Coronary artery (tissue), 2 donors: ENCODE measurements around the gene CRIP3.

Experiments used
- DNase-seq: peaks from one replicate; pipeline ENCODE4 v3.0.0-alpha.2; 2017; ENCODE audit warnings: low spot score
- H3K27ac ChIP-seq, 2 donors: fragments of 200-600 bp; sonication (generic); one replicate each; pipeline ENCODE4 v1.5.1; 2016 to 2019
- H3K4me3 ChIP-seq: fragments of 200-600 bp; sonication (generic); 2 replicates; pipeline ENCODE4 v1.5.1; 2016; ENCODE audit warnings: mild to moderate bottlenecking, moderate library complexity
- TF ChIP-seq, protein P1 (sequence below): fragments of 200-600 bp; sonication (generic); IDR thresholded peaks from one replicate; pipeline ENCODE4 v1.5.1; 2019; ENCODE audit warnings: antibody characterized with exemption

CRIP3 gene

DNA sequence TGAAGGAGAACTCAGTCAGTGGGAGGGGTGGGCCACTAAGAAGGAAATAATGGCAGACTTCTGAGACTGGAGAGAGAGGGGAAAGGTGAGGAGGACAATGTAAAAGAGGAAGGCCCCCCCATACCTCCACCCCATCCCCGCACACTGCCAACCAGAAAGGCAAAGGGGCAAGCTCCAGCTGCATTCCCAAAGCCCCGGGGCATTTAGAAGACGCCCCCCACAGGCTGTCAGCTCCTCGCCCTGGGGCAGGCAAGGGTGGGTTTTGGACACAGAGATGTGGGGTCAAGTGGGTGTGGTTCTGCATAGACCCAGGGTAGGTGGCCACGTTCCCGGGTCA is 31.4 kb downstream of the CRIP3 start:
- no peak overlapping the region for H3K27ac ChIP-seq
- TF ChIP-seq, protein P1, sequence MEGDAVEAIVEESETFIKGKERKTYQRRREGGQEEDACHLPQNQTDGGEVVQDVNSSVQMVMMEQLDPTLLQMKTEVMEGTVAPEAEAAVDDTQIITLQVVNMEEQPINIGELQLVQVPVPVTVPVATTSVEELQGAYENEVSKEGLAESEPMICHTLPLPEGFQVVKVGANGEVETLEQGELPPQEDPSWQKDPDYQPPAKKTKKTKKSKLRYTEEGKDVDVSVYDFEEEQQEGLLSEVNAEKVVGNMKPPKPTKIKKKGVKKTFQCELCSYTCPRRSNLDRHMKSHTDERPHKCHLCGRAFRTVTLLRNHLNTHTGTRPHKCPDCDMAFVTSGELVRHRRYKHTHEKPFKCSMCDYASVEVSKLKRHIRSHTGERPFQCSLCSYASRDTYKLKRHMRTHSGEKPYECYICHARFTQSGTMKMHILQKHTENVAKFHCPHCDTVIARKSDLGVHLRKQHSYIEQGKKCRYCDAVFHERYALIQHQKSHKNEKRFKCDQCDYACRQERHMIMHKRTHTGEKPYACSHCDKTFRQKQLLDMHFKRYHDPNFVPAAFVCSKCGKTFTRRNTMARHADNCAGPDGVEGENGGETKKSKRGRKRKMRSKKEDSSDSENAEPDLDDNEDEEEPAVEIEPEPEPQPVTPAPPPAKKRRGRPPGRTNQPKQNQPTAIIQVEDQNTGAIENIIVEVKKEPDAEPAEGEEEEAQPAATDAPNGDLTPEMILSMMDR, result no peak
- no peak for DNase-seq
- H3K4me3 ChIP-seq, result no peak overlapping the region

DNA sequence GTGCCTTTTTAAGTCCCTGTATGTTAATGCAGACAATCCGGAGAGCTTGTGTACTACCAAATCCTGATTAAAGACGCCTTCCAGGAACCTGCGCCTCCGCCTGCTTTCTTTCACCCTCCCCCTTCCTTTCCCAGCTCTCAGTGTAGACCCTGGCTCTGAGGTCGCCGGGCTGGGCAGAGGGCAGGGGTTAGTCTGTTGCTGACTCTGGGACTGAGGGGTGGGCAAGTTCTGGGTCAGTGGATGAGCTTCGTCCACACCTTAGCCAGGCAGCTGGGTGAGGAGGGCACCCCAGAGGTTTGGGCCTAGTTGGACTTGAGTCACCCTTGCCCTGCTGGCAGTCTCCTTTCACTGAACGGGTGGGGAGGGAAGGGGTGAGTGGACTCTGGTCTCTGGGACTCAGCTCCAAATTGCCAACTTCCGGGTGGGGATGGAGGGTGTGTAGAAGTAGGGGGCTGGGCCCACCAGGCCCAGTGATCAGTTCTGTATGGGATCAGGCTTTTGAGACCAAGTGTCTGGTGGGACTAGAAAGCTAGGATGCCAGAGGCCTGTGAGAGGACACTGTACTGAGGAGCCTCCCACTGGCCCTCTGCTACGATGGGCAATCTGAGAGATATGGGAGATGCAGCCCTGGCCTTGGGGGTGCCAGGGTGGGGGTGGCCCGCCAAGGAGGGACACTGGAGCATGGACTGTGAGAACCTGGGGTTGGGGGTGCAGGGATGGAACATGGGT is 31.9 kb downstream of the CRIP3 start:
- TF ChIP-seq, protein P1, result no peak
- Histone ChIP-seq H3K4me3 (peak overlapping the region; percentile 72), H3K27ac (no peak overlapping the region)
- DNase-seq, result no peak

DNA sequence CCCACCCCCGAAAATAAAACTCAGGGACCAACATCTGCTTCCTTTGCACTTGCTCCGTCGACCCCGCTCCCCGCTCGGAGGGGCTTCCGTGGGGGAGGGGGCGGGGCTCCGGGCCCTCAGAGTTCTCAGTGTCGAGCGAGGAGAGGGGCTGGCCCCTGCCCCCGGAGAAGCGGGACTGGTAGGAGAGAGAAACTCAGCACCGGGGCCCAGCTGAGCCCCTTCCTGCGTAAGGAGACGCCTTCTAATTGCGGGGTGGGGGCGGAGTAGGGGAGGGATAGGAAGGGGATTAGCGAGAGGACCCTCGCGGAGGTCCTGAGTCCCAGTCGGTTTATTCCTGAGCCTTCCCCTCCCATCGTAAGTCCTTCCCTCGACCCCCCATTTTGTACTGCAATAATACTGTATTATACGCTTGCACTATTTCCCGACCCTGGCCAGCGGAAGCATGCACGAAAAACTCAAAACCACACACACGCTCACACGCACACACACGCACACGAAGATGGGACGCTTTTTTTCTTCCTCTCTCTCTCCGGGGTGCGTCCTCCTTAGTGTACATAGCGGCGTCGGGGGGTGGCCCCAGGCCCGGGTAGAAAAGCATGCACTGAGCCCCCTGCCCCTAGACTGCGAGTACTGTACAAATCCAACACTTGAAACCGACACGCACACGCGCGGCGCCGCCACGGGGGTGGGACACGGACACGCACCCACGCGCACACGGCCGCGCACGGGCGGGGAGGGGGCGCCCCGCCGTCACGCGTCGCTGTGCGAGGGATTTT is 32.6 kb downstream of the CRIP3 start:
- TF ChIP-seq, protein P1, result no peak
- Histone ChIP-seq H3K4me3 (peak overlapping the region; percentile 72), H3K27ac (no peak overlapping the region)
- DNase-seq, result no peak

DNA sequence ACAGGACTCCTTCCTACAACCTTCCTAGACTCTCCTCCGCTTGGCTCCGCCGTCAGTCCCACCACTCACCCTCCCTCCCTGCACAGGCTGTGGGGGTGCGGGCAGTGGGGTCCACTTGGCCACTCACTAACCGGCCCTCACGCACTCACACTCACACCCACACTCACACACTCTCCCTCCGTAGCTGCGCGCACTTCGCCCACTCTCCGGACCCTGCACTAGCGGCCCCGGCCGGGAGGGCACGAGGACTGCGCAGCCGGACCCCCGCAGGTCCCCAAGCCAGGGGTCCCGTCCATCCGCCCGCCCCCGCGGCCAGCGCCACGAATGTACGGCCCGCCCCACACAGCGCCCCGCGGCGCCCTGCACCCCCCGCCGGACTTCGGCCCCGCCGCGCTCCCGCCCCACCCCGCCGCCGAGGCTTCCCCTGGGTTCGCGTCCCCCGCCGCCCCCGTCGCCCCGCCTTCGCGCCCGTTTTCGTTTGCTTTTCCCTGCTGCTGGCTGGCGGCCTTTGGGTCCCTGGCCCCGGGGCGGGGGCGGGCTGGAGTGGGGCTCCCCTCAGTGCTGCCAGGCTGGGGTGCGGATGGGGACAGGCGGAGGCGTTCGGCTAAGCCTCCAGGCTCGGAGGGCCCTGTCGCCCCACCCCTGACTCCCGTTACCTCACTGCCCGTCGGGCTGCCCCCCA is 33.6 kb downstream of the CRIP3 start:
- TF ChIP-seq, protein P1, result no peak
- Histone ChIP-seq H3K27ac (no peak overlapping the region), H3K4me3 (peak overlapping the region; percentile 72)
- DNase-seq, result no peak

DNA sequence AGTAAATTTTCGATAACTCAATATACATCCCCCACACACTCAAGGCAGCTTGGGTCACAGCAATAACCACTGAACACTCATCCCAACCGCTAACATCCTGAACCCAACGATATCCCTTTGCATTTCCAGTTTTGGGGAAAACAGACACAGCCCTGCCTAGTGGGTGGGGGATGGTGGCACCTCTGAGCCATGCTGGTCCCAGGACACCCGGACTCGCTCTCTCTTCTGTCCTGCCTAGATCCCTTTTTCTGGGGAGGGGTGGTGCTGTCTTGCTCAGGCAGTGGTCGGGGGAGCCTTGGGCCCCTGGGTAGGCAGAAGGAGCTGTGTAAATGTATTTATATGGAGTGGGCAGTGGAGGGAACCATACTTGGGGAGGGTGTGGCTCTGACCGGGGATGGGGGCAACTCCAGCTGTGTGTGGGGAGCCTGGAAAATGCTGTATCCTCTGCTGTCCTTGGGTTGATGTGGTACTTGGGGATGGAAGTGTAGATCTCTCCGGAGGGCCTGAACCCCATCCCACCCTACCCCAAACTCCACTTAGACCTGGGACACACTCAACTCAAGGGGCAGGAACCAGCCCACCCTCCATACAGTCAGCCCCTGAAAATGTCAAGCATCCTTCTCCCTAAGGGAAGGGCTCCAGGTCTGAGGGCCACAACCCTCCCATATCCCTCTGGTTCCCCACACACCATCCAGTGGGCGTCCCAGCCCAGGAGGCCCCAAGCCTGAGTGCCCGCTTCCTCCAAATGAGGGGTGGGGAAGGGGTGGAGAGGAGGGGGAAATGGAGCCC is 34.3 kb downstream of the CRIP3 start:
- Histone ChIP-seq H3K27ac (no peak overlapping the region), H3K4me3 (peak overlapping the region; percentile 72)
- TF ChIP-seq, protein P1, result no peak
- no peak for DNase-seq

DNA sequence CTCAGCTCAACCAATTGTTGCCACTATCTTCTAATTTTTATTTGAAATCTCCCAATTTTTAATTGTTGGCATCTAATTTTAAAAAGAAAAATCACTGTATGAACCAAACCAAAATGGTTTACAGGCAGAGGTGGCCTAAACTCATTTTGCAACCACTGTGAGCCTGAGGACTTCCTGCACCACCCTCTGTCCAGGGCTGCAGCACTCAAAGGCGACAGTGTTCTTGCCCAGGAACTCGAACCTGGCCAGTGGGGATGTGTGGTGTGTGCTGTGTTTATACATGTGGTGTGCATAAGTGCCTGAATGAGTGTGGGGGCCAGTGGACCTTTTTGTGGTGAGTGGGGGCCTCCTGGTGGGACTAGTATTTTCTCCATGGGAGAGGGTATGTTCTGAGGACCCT is 34.9 kb downstream of the CRIP3 start:
- Histone ChIP-seq H3K4me3 (no peak overlapping the region), H3K27ac (no peak overlapping the region)
- TF ChIP-seq, protein P1, result no peak
- no peak for DNase-seq
